Stimulated activated memory B cell treated with anti-CD40 and anti-IgM and Interleukin-4, amounts not matched to agents 10 μg/mL and 1 μg/mL and 100 μg/mL, for 72 hours (primary cell): Measurements from ENCODE around the gene PLEKHG1.

Source experiments
- ATAC-seq: fragments of 150-1000 bp; cut with Tn5 transposase; 2 replicates; pipeline ENCODE4 v1.10.0; 2021
- H3K27ac Mint-ChIP-seq: one replicate; pipeline ENCODE4 v1.8.0; 2022; ENCODE audit warnings: mild to moderate bottlenecking, mixed read lengths
- H3K27me3 Mint-ChIP-seq: one replicate; pipeline ENCODE4 v1.8.0; 2022; ENCODE audit warnings: mixed read lengths
- H3K36me3 Mint-ChIP-seq: one replicate; pipeline ENCODE4 v1.8.0; 2022; ENCODE audit warnings: mixed read lengths
- H3K4me1 Mint-ChIP-seq: one replicate; pipeline ENCODE4 v1.8.0; 2022; ENCODE audit warnings: mixed read lengths
- H3K4me3 Mint-ChIP-seq: one replicate; pipeline ENCODE4 v1.8.0; 2022; ENCODE audit warnings: mild to moderate bottlenecking, moderate library complexity, mixed read lengths
- H3K9me3 Mint-ChIP-seq: one replicate; pipeline ENCODE4 v1.8.0; 2022; ENCODE audit warnings: mixed read lengths

Gene PLEKHG1

GRCh38 chr6:150603176-150603575 is 3.5 kb downstream of the PLEKHG1 start:
- Mint-ChIP-seq H3K36me3 (peaks cover 14% of the 10 kb centered on the region), H3K4me1 (peaks cover 66% of the 10 kb centered on the region), H3K4me3 (no peak overlapping the region), H3K27ac (no peak overlapping the region), H3K27me3 (no peaks in the 10 kb centered on the region), H3K9me3 (no peaks in the 10 kb centered on the region)
- ATAC-seq: no peak

GRCh38 chr6:150604467-150604866 is 4.8 kb downstream of the PLEKHG1 start:
- Mint-ChIP-seq H3K27ac (no peak overlapping the region), H3K36me3 (peaks cover 25% of the 10 kb centered on the region), H3K27me3 (no peaks in the 10 kb centered on the region), H3K4me3 (no peak overlapping the region), H3K9me3 (no peaks in the 10 kb centered on the region), H3K4me1 (peaks cover 66% of the 10 kb centered on the region)
- ATAC-seq: no peak

GRCh38 chr6:150605333-150605732 is 5.6 kb downstream of the PLEKHG1 start:
- peaks cover 27% of the 10 kb centered on the region for H3K36me3 Mint-ChIP-seq
- no peak overlapping the region for H3K27ac Mint-ChIP-seq
- no peaks in the 10 kb centered on the region for H3K9me3 Mint-ChIP-seq
- H3K27me3 Mint-ChIP-seq: no peaks in the 10 kb centered on the region
- no peak for ATAC-seq
- H3K4me1 Mint-ChIP-seq: peaks cover 74% of the 10 kb centered on the region
- no peak overlapping the region for H3K4me3 Mint-ChIP-seq

- Mint-ChIP-seq H3K36me3 (peaks cover 27% of the 10 kb centered on the region), H3K27ac (peak overlapping the region; percentile 3), H3K4me1 (peaks cover 67% of the 10 kb centered on the region), H3K27me3 (no peaks in the 10 kb centered on the region), H3K4me3 (no peak overlapping the region), H3K9me3 (no peaks in the 10 kb centered on the region)
- ATAC-seq: no peak
These were observed 6.5 kb downstream of the PLEKHG1 start for GRCh38 chr6:150606168-150606591.

GRCh38 chr6:150606647-150607328 is 7.1 kb downstream of the PLEKHG1 start:
- Mint-ChIP-seq H3K27ac (peak overlapping the region; percentile 3), H3K36me3 (peaks cover 27% of the 10 kb centered on the region), H3K4me3 (no peak overlapping the region), H3K4me1 (peaks cover 61% of the 10 kb centered on the region), H3K27me3 (no peaks in the 10 kb centered on the region), H3K9me3 (no peaks in the 10 kb centered on the region)
- ATAC-seq: no peak

- Mint-ChIP-seq H3K27me3 (no peaks in the 10 kb centered on the region), H3K4me3 (no peak overlapping the region), H3K4me1 (peaks cover 61% of the 10 kb centered on the region), H3K9me3 (no peaks in the 10 kb centered on the region), H3K36me3 (peaks cover 27% of the 10 kb centered on the region), H3K27ac (no peak overlapping the region)
- ATAC-seq: no peak
These were observed 7.6 kb downstream of the PLEKHG1 start for GRCh38 chr6:150607329-150607650.

- Mint-ChIP-seq H3K9me3 (no peaks in the 10 kb centered on the region), H3K27me3 (no peaks in the 10 kb centered on the region), H3K27ac (no peak overlapping the region), H3K4me1 (peaks cover 73% of the 10 kb centered on the region), H3K4me3 (no peak overlapping the region), H3K36me3 (peaks cover 45% of the 10 kb centered on the region)
- ATAC-seq: no peak
These were observed 10.9 kb downstream of the PLEKHG1 start for GRCh38 chr6:150610584-150610983.

GRCh38 chr6:150613269-150613668 is 13.6 kb downstream of the PLEKHG1 start:
- H3K4me1 Mint-ChIP-seq: peaks cover 80% of the 10 kb centered on the region
- no peaks in the 10 kb centered on the region for H3K9me3 Mint-ChIP-seq
- H3K4me3 Mint-ChIP-seq: no peak overlapping the region
- H3K36me3 Mint-ChIP-seq: peaks cover 33% of the 10 kb centered on the region
- no peak for ATAC-seq
- peak overlapping the region; percentile 48 for H3K27ac Mint-ChIP-seq
- H3K27me3 Mint-ChIP-seq: no peaks in the 10 kb centered on the region

GRCh38 chr6:150615967-150616366 is 16.3 kb downstream of the PLEKHG1 start:
- H3K9me3 Mint-ChIP-seq: no peaks in the 10 kb centered on the region
- no peaks in the 10 kb centered on the region for H3K27me3 Mint-ChIP-seq
- H3K27ac Mint-ChIP-seq: peak overlapping the region; percentile 48
- ATAC-seq: no peak
- peaks cover 84% of the 10 kb centered on the region for H3K4me1 Mint-ChIP-seq
- no peak overlapping the region for H3K4me3 Mint-ChIP-seq
- H3K36me3 Mint-ChIP-seq: peaks cover 34% of the 10 kb centered on the region

- H3K36me3 Mint-ChIP-seq: peaks cover 34% of the 10 kb centered on the region
- H3K27ac Mint-ChIP-seq: peak overlapping the region; percentile 48
- H3K4me3 Mint-ChIP-seq: no peak overlapping the region
- no peaks in the 10 kb centered on the region for H3K27me3 Mint-ChIP-seq
- peaks cover 90% of the 10 kb centered on the region for H3K4me1 Mint-ChIP-seq
- no peak for ATAC-seq
- no peaks in the 10 kb centered on the region for H3K9me3 Mint-ChIP-seq
These were observed 16.9 kb downstream of the PLEKHG1 start for GRCh38 chr6:150616586-150616985.

GRCh38 chr6:150617062-150617461 is 17.4 kb downstream of the PLEKHG1 start:
- H3K4me1 Mint-ChIP-seq: peaks cover 92% of the 10 kb centered on the region
- peak overlapping the region; percentile 48 for H3K27ac Mint-ChIP-seq
- ATAC-seq: no peak
- H3K36me3 Mint-ChIP-seq: peaks cover 39% of the 10 kb centered on the region
- H3K27me3 Mint-ChIP-seq: no peaks in the 10 kb centered on the region
- H3K4me3 Mint-ChIP-seq: no peak overlapping the region
- H3K9me3 Mint-ChIP-seq: no peaks in the 10 kb centered on the region

- Mint-ChIP-seq H3K4me3 (no peak overlapping the region), H3K27me3 (no peaks in the 10 kb centered on the region), H3K4me1 (peaks cover 92% of the 10 kb centered on the region), H3K36me3 (peaks cover 37% of the 10 kb centered on the region), H3K9me3 (no peaks in the 10 kb centered on the region), H3K27ac (peak overlapping the region; percentile 48)
- no peak for ATAC-seq
These were observed 18.1 kb downstream of the PLEKHG1 start for GRCh38 chr6:150617496-150618460.

- no peaks in the 10 kb centered on the region for H3K9me3 Mint-ChIP-seq
- H3K4me1 Mint-ChIP-seq: peaks cover 90% of the 10 kb centered on the region
- H3K27me3 Mint-ChIP-seq: no peaks in the 10 kb centered on the region
- no peak overlapping the region for H3K4me3 Mint-ChIP-seq
- no peak for ATAC-seq
- H3K27ac Mint-ChIP-seq: peak overlapping the region; percentile 45
- peaks cover 27% of the 10 kb centered on the region for H3K36me3 Mint-ChIP-seq
These were observed 19.6 kb downstream of the PLEKHG1 start for GRCh38 chr6:150619275-150619674.

GRCh38 chr6:150620244-150620643 is 20.6 kb downstream of the PLEKHG1 start:
- Mint-ChIP-seq H3K4me1 (peaks cover 90% of the 10 kb centered on the region), H3K27ac (peak overlapping the region; percentile 91), H3K9me3 (no peaks in the 10 kb centered on the region), H3K27me3 (no peaks in the 10 kb centered on the region), H3K36me3 (peaks cover 22% of the 10 kb centered on the region), H3K4me3 (no peak overlapping the region)
- ATAC-seq: no peak

- H3K27ac Mint-ChIP-seq: peak overlapping the region; percentile 91
- H3K27me3 Mint-ChIP-seq: no peaks in the 10 kb centered on the region
- H3K4me3 Mint-ChIP-seq: no peak overlapping the region
- no peak for ATAC-seq
- H3K4me1 Mint-ChIP-seq: peaks cover 90% of the 10 kb centered on the region
- peaks cover 1% of the 10 kb centered on the region for H3K9me3 Mint-ChIP-seq
- H3K36me3 Mint-ChIP-seq: peaks cover 27% of the 10 kb centered on the region
These were observed 21.1 kb downstream of the PLEKHG1 start for GRCh38 chr6:150620763-150621162.

- H3K27me3 Mint-ChIP-seq: no peaks in the 10 kb centered on the region
- peaks cover 36% of the 10 kb centered on the region for H3K36me3 Mint-ChIP-seq
- H3K9me3 Mint-ChIP-seq: peaks cover 3% of the 10 kb centered on the region
- H3K27ac Mint-ChIP-seq: peak overlapping the region; percentile 91
- H3K4me1 Mint-ChIP-seq: peaks cover 86% of the 10 kb centered on the region
- no peak overlapping the region for H3K4me3 Mint-ChIP-seq
- no peak for ATAC-seq
These were observed 22.8 kb downstream of the PLEKHG1 start for GRCh38 chr6:150622476-150622875.
